Suprapubic skin (tissue), 4 donors: ENCODE results near the gene DRC7. TPM values are rescaled to one million over a fixed set of nuclear protein-coding genes. Genes with fewer than 3 reads are reported as not detected.
A peak's percentile ranks its signal among the peaks of the same experiment; 100 is the strongest.
"Not testable (repeated sequence)": the region's sequence is repeated elsewhere in the genome, so short reads cannot be mapped to it uniquely, and the experiment has no call there.

Experiments used
- DNase-seq, 2 donors: peaks; one replicate each; pipeline ENCODE4 v3.0.0-alpha.2; 2019; ENCODE audit warnings: low spot score in 2 of 2
- H3K27ac ChIP-seq: fragments of 200-600 bp; sonication (generic); one replicate; pipeline ENCODE4 v1.5.1; 2019
- H3K27me3 ChIP-seq: fragments of 200-600 bp; sonication (generic); one replicate; pipeline ENCODE4 v1.5.1; 2019
- H3K36me3 ChIP-seq: fragments of 200-600 bp; sonication (generic); one replicate; pipeline ENCODE4 v1.5.1; 2019
- H3K4me1 ChIP-seq: fragments of 200-600 bp; sonication (generic); one replicate; pipeline ENCODE4 v1.5.1; 2019
- H3K4me3 ChIP-seq: fragments of 200-600 bp; sonication (generic); one replicate; pipeline ENCODE4 v1.5.1; 2019; ENCODE audit warnings: mild to moderate bottlenecking
- H3K9me3 ChIP-seq: fragments of 200-600 bp; sonication (generic); one replicate; pipeline ENCODE4 v1.5.1; 2019
- CTCF ChIP-seq, 2 donors: fragments of 200-600 bp in 1 of 2; fragments of 450-650 bp in 1 of 2; sonication (generic) in 1 of 2; IDR thresholded peaks; one replicate each; pipeline ENCODE4 v1.5.1; 2016 to 2019; ENCODE audit warnings: antibody characterized with exemption in 2 of 2, mild to moderate bottlenecking in 1 of 2, moderate library complexity in 1 of 2
- EP300 ChIP-seq: sonication (generic); formaldehyde crosslinking; IDR thresholded peaks from one replicate; pipeline ENCODE4 v1.6.1; 2017; ENCODE audit warnings: antibody characterized with exemption
- POLR2A ChIP-seq, 2 donors: fragments of 450-650 bp; IDR thresholded peaks; one replicate each; pipeline ENCODE4 v1.6.1; 2017; ENCODE audit warnings: antibody characterized with exemption in 2 of 2, mild to moderate bottlenecking in 2 of 2, moderate library complexity in 2 of 2
- POLR2AphosphoS5 ChIP-seq, 3 donors: sonication (generic); formaldehyde crosslinking; IDR thresholded peaks; one replicate each; pipeline ENCODE4 v1.6.1; 2017; ENCODE audit warnings: antibody characterized with exemption in 3 of 3
- WGBS: methylation state at CpG from one replicate; pipeline ENCODE4 v1.1.5; 2018; 5-methylcytosine and 5-hydroxymethylcytosine counted together
- total RNA-seq, 4 donors: library from RNA; depleted of rRNA; stranded (reverse); fragments of >200 nt; gene quantifications; one replicate each; pipeline ENCODE4 v1.1.0, GENCODE V29; 2016

DRC7 gene
- total RNA-seq, 4 donors from 2014 or later: not detected

GRCh38 chr16:57729182-57729484 lies 34.5 kb downstream of the DRC7 start:
- no peak for TF ChIP-seq POLR2AphosphoS5 (IDR thresholded peaks at IDR 0.05)
- TF ChIP-seq EP300: no peak
- no peak for TF ChIP-seq CTCF (IDR thresholded peaks at IDR 0.05)
- TF ChIP-seq POLR2A (IDR thresholded peaks at IDR 0.05): no peak
- WGBS: 82% methylated on average over 1 of the region's 1 CpG
- no peak overlapping the region for H3K27ac ChIP-seq
- H3K4me1 ChIP-seq: peaks cover 2% of the 10 kb centered on the region
- no peaks in the 10 kb centered on the region for H3K36me3 ChIP-seq
- H3K27me3 ChIP-seq: no peaks in the 10 kb centered on the region
- peak in 1 of 2 donors; percentile 16 for DNase-seq
- no peak overlapping the region for H3K4me3 ChIP-seq
- no peaks in the 10 kb centered on the region for H3K9me3 ChIP-seq

DNA sequence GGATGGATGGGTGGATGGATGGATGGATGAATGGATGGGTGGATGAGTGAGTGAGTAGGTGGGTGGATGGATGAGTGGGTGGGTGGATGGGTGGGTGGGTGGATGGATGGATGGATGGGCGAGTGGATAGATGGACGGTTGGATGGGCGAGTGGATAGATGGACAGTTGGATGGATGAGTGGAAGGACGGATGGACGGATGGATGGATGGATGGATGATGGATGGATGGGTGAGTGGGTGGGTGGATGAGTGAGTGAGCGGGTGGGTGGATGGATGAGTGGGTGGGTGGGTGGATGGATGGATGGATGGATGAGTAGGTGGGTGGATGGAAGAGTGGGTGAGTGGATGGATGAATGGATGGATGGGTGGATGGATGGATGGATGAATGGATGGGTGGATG lies 35.2 kb downstream of the DRC7 start:
- not testable (repeated sequence) for H3K27ac ChIP-seq, H3K9me3 ChIP-seq, H3K4me3 ChIP-seq, H3K36me3 ChIP-seq, H3K27me3 ChIP-seq, H3K4me1 ChIP-seq, DNase-seq
- 86% methylated on average over 6 of the region's 6 CpGs for WGBS

- peaks cover 13% of the 10 kb centered on the region for H3K4me1 ChIP-seq
- H3K36me3 ChIP-seq: no peaks in the 10 kb centered on the region
- H3K27me3 ChIP-seq: no peaks in the 10 kb centered on the region
- no peak for DNase-seq
- WGBS: 53% methylated on average over 5 of the region's 13 CpGs
- H3K27ac ChIP-seq: no peak overlapping the region
- no peak for TF ChIP-seq EP300
- no peak for TF ChIP-seq POLR2A (IDR thresholded peaks at IDR 0.05)
- no peak for TF ChIP-seq CTCF (IDR thresholded peaks at IDR 0.05)
- TF ChIP-seq POLR2AphosphoS5 (IDR thresholded peaks at IDR 0.05): no peak
- no peaks in the 10 kb centered on the region for H3K9me3 ChIP-seq
- no peak overlapping the region for H3K4me3 ChIP-seq
Observed at GRCh38 chr16:57730771-57731730, 36.4 kb downstream of the DRC7 start.

- no peak overlapping the region for H3K4me3 ChIP-seq
- DNase-seq: no peak
- TF ChIP-seq EP300 (no peak), POLR2A (IDR thresholded peaks at IDR 0.05) (no peak), POLR2AphosphoS5 (IDR thresholded peaks at IDR 0.05) (no peak), CTCF (IDR thresholded peaks at IDR 0.05) (no peak)
- 44% methylated on average over 2 of the region's 2 CpGs for WGBS
- H3K4me1 ChIP-seq: peaks cover 23% of the 10 kb centered on the region
- H3K27ac ChIP-seq: no peak overlapping the region
- no peaks in the 10 kb centered on the region for H3K9me3 ChIP-seq
- no peaks in the 10 kb centered on the region for H3K27me3 ChIP-seq
- no peaks in the 10 kb centered on the region for H3K36me3 ChIP-seq
Observed at GRCh38 chr16:57732037-57732436, 37.4 kb downstream of the DRC7 start.

GRCh38 chr16:57732714-57733113 lies 38.1 kb downstream of the DRC7 start:
- Histone ChIP-seq H3K36me3 (no peaks in the 10 kb centered on the region), H3K27me3 (no peaks in the 10 kb centered on the region), H3K4me1 (peaks cover 28% of the 10 kb centered on the region), H3K9me3 (no peaks in the 10 kb centered on the region), H3K4me3 (no peak overlapping the region), H3K27ac (no peak overlapping the region)
- 61% methylated on average over 2 of the region's 2 CpGs for WGBS
- DNase-seq: no peak
- TF ChIP-seq CTCF (IDR thresholded peaks at IDR 0.05) (no peak), EP300 (no peak)
